HG02623 (cell line): ENCODE measurements around the gene MTRF1.

Experiments
- ATAC-seq: cut with Tn5 transposase; IDR thresholded peaks from one replicate; pipeline ENCODE4 v1.9.1; 2021; ENCODE audit warnings: moderate library complexity; ENCODE audit not compliant: unreplicated experiment

Gene MTRF1, protein sequence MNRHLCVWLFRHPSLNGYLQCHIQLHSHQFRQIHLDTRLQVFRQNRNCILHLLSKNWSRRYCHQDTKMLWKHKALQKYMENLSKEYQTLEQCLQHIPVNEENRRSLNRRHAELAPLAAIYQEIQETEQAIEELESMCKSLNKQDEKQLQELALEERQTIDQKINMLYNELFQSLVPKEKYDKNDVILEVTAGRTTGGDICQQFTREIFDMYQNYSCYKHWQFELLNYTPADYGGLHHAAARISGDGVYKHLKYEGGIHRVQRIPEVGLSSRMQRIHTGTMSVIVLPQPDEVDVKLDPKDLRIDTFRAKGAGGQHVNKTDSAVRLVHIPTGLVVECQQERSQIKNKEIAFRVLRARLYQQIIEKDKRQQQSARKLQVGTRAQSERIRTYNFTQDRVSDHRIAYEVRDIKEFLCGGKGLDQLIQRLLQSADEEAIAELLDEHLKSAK

DNA sequence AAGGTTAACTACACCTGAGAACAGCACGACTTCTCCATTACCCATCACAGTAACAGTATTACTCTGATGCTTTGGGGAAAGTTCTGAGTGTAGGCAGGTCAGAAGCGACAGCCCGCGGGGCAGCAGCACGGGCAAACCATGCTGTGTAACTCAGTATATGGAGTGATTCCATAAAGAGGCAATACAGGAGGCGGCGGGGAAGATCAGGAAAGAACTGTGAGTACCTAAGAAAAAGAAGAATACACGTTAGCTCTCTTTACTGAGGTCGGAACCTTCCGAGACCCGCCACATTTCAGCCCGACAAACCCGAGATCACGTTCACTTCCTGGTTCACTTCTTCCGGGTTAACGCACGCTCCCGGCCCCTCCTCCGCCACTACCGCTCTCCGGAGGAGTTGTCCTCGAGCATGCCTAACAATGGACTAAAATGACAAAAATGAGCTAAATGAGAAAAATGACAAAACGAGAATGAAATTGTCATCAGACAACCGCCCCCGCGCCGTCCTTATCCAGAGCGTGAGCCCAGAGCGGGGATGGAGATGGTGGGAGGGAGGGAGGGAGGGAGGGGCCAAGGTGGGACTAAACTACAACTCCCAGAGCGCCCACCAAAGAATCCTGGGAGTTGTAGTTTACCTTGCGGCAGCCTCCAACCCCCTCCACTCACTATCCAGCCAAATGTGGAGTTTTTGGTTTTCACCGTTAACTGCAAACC lies at the start of gene MTRF1:
Gene MTRF1, minus strand, starts transcription at position 316 of the 711 bp plus-strand sequence. CDS start 2,669 bp downstream, outside the sequence.
- peak; percentile 90 for ATAC-seq

DNA sequence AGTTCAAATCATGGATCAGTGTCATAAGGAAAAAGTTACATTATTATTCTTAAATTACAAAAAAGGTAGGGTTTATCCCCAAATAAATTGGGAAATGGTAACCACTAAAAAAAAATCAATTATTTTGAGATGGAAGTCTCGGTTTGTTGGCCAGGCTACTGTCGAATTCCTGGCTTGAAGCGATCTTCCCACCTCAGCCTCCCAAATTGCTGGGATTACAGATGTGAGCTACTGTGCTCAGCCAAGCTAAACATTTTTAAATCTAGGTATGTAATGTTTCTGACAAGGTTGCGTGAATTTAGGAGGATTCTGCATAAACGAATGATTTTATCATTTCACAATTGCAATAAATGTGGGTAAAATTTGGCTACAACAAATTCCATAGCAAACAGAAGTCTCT lies 49.7 kb upstream of the MTRF1 start:
- no peak for ATAC-seq

DNA sequence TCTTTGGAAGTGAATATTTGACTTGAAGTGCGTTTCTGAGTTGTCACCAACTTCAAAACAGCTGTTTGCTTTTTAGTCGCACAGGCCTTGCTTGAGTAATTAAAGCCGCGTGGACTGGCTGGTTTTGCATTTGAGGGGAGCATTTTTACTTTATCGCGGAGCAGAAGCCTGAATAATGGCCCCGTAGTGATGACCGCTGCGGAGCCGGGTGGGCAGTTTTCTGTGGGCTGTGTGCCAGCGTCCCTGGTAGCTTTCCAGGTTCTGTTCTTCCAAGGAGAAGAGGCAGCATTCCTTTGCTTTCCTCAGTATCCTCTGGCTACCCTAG lies 48.8 kb upstream of the MTRF1 start:
- no peak for ATAC-seq

DNA sequence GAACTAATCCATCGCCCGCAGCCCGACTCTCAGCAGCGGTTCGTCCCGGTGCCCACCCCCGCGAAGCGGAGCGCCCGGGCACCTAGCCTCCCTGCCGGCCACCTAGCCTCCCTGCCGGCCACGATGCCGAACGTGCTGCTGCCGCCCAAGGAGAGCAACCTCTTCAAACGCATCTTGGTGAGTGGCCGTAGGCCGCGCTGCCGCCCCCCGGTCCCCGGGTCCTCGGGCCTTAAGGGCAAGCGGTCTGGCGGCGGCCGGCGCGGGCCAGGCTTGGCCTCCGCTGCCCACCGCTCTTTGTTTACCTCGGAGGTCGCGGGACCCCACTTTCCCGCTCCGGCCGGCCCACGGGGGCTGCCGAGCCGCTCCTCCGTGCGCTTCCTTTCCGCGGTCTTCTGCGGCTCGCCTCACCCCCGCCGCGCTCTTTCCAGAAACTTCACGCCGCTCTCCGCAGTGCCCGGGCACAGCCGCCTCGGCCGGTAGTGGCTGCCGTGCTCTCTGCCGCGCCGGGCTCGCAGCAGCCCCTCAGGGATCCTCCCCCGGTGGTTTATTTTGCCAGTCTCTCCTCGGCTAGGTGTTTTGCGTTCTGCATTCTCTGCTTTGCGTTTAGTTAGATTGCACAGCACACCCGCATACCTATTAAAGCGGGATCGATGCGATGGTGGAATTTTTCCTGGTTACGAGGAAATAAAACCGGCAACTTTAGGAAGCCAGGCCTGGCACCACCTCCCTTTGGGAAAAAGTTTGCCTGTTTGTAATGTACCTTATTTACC lies 48.2 kb upstream of the MTRF1 start:
- ATAC-seq = peak; percentile 49

DNA sequence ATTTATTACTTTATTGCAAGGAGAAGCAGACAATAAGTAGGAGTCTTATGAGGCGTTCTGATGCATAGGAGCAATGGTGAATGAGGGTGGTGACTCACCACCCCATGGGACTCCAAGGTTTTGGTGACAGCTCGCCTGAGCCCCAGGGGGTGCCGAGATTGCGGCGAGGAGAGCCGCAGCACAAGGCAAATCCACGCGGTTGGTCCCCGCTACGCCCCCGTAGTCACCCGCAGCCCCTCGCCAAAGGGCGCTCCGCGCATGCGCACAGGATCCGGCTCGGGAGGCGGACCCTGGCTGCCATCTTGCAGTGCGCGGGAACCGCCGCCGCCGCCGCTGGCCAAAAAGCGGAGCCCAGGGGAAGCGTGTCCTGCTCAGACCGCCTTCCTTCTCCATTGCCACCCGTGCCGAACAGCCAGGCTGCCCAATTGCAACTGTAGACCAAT lies 47.6 kb upstream of the MTRF1 start, which contains the start of gene NAA16:
Gene NAA16, plus strand, starts transcription at position 305 of the 443 bp plus-strand sequence. CDS start 262 bp downstream, outside the sequence.
- peak; percentile 56 for ATAC-seq

DNA sequence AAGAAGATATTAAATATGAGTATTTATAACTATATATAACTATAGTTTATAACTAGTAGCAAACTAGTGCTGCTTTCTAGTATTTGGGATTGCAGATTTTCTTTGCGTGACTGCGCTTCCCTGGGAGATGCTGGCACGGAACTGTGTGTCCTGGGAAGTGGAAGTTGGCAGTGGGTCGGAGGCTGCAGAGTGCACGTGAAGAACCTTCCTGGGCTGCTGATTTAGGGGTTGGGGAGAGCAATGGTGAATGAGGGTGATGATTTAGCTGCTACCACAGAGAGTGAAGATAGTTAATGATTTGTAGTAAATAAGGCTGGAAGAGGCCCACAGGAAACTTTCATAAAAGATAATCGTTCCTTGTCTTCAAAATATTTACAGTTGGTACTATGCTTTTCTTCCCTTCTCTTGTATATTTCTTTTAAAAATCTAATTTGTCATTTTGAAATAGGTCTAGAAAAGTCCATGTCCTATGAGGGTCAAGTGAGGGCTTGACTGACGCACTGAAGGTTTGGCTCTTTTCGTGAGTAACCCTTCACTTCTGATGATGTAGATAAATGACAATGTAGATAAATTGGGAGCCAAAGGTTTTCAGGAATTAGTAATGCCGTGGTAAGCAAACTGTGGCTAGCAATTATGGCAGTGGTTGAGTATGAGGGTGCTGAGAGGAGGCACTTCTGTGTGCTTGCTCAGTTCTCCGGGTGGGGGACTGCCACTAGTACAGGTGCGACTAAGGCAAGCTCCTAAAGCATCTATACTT lies 44.7 kb upstream of the MTRF1 start:
- ATAC-seq = no peak

DNA sequence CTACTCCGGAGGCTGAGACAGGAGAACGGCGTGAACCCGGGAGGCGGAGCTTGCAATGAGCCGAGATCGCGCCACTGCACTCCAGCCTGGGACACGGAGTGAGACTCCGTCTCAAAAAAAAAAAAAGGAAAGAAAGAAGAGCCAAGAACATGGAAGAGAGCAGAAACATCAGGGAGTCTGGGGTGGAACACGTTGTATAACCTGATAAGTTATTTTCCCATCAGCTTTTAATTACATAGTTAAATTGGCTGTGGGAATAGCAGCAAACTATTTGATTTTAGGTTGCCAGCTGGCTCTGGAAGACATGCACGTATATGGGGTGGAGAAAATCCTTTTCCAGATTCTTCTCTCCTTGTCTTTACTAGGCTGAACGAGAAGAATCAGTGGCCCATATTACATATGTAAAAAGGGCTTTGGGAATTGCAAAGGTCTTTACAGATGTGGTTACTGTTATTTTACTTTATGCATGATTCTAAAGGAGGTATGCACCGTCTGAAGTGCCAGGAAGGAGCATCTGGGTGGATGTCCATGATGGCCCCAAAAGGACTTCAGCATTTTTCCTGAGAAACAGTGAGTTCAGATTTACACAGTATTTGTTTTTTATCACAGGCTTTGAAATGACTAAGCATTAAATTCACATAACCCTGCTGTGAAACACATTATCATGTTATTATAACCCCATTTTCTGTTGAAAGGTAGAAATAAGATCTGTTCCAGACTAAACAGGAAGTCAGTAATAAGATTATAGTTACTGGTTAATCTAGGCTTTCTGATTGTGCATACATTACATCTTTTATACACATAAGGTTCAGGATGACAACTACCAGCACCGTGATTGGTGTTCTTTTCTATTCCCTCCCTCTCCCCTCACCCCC lies 43.1 kb upstream of the MTRF1 start:
- ATAC-seq = no peak

DNA sequence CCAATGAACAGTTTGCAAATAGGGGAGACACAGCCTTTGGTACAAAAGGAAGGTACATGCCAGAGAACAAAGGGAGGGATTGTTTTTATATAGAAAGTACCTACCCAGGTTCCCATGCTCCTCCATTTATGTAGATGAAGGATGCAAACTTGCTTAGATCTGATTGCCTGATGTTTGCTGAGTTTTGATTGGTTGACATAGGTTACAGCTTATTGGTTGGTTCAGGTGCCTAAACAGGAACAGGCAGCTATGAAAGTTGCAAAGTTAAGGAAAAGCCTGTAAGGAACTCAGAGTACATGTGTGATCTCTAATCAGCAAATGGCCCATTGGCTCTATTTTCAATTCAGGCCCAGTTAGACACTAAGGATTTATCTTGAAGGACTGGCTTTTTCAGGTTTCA lies 41.2 kb upstream of the MTRF1 start:
- ATAC-seq = no peak

DNA sequence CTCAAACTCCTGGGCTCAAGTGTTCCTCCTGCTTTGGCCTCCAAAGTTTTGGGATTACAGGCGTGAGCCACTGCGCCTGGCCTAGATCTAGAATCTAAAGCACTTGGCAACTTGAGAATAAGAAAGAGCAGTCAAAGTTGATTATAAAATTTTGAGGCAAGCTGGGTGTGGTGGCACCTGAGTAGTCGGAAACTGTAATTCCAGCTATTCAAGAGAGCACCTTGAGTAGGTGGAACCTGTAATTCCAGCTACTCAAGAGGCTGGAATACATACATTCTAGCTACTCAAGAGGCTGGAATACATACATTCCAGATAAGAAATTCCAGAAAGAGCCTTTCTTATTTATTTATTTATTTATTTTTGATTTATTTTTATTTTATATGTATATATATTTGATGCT lies 39.4 kb upstream of the MTRF1 start:
- ATAC-seq = no peak

DNA sequence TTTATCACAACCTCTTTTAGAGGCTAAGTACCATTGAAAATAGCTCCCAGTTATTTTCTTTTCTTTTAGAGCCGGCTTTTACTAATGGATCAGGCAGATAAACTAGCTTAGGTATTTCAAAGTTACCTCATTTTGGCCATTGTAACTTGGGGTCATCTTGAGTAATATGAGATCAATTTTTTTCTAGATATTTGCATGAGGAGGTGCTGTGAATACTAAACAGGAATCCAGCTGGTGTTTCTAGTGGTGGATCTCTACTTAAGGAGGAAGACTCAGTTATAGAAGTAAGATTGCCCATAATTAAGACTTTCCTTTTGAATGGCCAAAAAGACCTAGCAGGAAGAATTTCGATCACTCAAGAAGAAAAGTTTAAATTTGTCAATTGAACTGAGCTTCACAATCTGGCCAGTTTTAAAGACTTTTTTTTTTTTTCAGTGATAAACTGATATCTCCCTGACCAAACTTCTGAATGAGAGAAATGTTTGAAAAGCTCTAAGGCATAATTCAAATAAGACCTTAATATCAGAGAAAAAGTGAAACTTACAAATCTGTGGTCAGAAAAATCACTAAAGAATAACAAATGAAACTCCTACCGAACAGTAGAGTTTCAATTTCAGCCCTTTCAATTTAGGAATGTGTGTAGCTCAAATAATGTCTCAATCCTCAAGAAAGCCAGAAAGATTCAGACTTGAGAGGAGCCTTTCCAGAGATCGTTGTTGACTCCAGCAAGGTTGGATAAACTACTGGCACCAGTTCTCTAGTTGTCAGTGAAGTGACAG lies 36.1 kb upstream of the MTRF1 start:
- no peak for ATAC-seq

DNA sequence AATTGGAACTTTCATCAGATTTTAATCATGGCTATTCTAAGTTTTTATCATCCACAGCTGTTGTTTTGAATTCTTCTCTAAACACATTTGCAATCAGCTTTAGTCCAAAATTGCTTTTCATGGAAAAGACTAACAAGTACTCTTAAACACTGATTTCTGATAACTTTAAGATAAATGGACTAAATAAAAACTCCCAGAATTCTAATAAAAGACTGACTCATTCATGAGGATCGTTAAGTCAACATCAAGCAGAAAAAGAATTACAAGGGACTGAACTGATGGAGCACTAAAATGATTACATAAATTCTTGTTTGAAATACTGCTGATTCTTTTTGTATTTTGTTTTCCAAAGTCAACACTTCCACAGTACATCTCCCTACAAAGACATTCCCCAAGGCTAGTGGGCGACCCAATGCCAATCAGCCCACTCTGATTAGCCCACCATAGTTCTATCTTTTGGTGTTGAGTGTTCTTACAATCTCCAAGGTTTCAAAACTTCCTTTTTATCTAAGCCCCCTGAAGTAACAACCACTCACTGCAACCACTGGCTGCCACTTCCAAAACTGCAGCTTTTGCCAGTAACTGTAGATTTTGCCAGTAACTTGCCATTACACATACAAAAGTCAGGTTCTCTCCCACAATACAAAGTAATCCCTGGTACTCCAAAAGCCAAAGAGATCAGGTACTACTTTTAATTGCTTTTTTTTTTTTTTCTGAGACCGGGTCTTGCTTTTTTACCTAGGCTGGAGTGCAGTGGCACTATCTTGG lies 33.7 kb upstream of the MTRF1 start:
- no peak for ATAC-seq

DNA sequence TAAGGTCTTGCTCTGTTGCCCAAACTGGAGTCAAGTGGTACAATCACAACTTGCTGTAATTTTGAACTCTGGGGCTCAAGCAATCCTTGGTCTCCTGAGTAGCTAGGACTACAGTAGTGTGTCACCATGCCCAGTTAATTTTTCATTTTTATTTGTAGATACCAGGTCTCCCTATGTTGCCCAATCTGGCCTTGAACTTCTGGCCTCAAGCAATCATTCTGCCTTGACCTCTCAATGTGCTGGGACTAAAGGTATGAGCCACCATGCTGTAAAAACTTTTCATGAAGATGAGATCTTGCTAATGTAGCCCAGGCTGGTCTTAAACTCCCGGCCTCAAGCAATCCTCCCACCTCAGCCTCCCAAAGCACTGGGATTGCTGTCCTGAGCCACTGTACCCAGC lies 32.6 kb upstream of the MTRF1 start:
- ATAC-seq = no peak

DNA sequence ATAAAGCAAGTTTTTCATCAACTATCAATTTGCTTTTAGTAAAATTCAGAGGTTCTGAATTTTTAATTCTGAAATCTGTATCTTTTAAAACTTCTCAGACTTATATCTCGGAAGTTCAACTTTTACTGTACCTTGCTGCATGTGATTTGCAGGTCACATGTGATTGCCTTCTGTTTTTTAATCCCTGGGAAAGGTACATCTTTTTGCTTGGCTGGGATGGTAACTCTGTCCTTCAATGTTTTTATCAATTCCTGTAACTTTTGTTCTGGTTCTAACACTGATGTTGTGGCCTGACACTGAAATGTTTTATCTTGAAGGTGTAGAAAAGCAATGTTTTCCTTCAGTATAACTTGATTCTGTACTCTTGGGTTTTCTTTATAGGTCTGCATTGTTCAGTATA lies 31.5 kb upstream of the MTRF1 start:
- no peak for ATAC-seq

DNA sequence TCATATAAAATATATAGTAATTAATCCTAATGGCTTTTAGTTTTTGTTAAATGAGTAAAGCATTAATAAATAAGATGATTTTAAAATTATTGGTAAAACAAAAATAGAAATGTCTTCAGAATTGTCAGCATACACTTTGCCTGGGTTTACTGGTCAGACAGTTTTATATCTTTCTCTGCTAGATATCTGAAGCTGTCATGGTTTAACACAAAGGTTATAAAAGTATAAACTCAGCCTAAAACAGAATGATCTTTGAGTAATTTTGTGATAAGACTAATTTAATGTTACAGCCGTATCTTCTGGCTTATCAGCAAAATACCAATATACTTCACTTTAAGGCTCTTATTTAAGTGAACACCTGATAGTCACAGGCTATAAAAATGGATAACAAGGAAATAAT lies 29.9 kb upstream of the MTRF1 start:
- no peak for ATAC-seq

DNA sequence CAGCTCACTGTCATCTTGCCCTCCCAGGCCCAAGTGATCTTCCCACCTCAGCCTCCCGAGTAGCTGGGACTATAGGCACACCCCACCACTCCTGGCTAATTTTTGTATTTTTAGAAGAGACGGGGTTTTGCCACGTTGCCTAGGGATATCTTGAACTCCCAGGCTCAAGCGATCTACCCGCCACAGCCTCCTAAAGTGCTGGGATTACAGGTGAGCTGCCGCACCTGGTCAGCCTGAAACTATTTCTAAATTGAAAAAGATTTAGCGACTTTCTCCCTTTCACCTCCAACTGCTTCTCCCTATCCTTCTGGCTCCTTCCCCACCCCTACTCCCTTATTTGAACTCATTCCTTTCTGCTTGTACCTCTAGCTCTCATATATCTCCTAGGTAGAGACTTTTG lies 27.9 kb upstream of the MTRF1 start:
- ATAC-seq = no peak

DNA sequence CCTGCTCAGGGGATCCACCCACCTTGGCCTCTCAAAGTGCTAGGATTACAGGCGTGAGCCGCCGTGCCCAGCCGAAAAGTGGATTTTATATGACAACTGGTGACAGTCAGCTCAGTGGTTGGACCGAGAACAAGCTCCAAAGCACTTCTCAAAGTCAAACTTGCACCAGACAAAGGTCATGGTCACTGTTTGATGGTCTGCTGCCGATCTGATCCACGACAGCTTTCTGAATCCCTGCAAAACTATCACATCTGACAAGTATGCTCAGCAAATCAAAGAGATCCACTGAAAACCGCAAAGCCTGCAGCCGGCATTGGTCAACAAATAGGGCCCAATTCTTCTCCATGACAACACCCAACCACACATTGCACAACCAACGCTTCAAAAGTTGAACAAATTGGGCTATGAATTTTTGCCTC lies 26.1 kb upstream of the MTRF1 start:
- ATAC-seq = no peak

DNA sequence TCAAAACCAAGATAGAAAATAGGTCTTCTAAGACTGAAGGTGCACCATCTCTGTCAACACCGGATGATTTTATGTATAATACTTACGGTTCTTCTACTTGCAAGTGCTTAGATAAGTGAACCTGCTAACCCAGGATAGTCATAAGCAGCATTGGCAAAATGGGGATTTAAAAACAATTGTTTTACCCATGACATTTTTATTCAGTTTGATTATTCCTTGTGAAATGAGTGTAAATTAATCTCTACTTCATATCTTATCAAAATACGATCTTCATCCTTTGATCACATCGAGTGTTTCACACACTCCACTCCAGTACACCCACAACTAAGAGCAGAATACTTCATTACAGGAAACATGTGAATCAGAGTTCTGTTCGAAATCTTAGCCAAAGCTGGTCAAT lies 23.0 kb upstream of the MTRF1 start:
- ATAC-seq = no peak
